ENCODE measurements around the gene DRD4. TPM values are rescaled to one million over a fixed set of nuclear protein-coding genes. Genes with fewer than 3 reads are reported as not detected.

The DRD4 gene
- total and polyA plus RNA-seq, 2 of the 8 experiments (the other 6 are each of a cell fraction or from before 2014, with no cell fraction given), result 3.4 to 4.9 TPM

DNA sequence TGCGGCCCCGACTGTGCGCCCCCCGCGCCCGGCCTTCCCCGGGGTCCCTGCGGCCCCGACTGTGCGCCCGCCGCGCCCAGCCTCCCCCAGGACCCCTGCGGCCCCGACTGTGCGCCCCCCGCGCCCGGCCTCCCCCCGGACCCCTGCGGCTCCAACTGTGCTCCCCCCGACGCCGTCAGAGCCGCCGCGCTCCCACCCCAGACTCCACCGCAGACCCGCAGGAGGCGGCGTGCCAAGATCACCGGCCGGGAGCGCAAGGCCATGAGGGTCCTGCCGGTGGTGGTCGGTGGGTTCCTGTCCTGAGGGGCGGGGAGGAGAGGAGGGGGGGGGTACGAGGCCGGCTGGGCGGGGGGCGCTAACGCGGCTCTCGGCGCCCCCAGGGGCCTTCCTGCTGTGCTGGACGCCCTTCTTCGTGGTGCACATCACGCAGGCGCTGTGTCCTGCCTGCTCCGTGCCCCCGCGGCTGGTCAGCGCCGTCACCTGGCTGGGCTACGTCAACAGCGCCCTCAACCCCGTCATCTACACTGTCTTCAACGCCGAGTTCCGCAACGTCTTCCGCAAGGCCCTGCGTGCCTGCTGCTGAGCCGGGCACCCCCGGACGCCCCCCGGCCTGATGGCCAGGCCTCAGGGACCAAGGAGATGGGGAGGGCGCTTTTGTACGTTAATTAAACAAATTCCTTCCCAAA, 3.1 kb downstream of the DRD4 start (continued):
- TF ChIP-seq EP300 (IDR thresholded peaks at IDR 0.05; ENCODE audit: borderline replicate concordance in 1 of 2, low read depth in 2 of 2, low read length in 2 of 2), result no peak
- TF ChIP-seq, protein P1, sequence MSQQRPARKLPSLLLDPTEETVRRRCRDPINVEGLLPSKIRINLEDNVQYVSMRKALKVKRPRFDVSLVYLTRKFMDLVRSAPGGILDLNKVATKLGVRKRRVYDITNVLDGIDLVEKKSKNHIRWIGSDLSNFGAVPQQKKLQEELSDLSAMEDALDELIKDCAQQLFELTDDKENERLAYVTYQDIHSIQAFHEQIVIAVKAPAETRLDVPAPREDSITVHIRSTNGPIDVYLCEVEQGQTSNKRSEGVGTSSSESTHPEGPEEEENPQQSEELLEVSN (IDR thresholded peaks at IDR 0.05), result no peak
- no peak for TF ChIP-seq CHD2 (IDR thresholded peaks at IDR 0.05; ENCODE audit: low read length)
- no peak for TF ChIP-seq TAF7 (optimal IDR thresholded peaks at IDR 0.05; ENCODE audit: borderline replicate concordance, low read depth, low read length)
- TF ChIP-seq ASH2L (IDR thresholded peaks at IDR 0.05; ENCODE audit: low read length), result no peak
- no peak for TF ChIP-seq TCF12 (IDR thresholded peaks at IDR 0.05; ENCODE audit: low read depth, low read length)
- TF ChIP-seq BACH1 (IDR thresholded peaks at IDR 0.05; ENCODE audit: low read length), result no peak
- TF ChIP-seq POLR2A (IDR thresholded peaks at IDR 0.05; ENCODE audit: control extremely low read depth in 1 of 2, low read depth in 2 of 2, low read length in 2 of 2), result no peak
- no peak for TF ChIP-seq SIN3A (conservative IDR thresholded peaks at IDR 0.05 in 1 of 2, IDR thresholded peaks at IDR 0.05 in 1 of 2; ENCODE audit: low read depth in 1 of 2, low read length in 2 of 2)
- no peak for TF ChIP-seq PHF8 (conservative IDR thresholded peaks at IDR 0.05; ENCODE audit: low read depth, low read length)

Measured in H1 (cell line).